Transverse colon (tissue), 4 donors: Measurements from ENCODE around the gene MRPL37. TPM values are rescaled to one million over a fixed set of nuclear protein-coding genes. Genes with fewer than 3 reads are reported as not detected.

ENCODE experiments used
- DNase-seq: peaks from one replicate; pipeline ENCODE4 v3.0.0-alpha.2; 2019
- H3K27ac ChIP-seq, 4 donors: fragments of 200-600 bp; sonication (generic); 2 replicates each; pipeline ENCODE4 v1.5.1; 2016 to 2018; ENCODE audit warnings: inconsistent platforms in 4 of 4
- H3K27me3 ChIP-seq: fragments of 200-600 bp; sonication (generic); 2 replicates; pipeline ENCODE4 v1.5.1; 2017; ENCODE audit warnings: inconsistent platforms
- H3K36me3 ChIP-seq, 4 donors: fragments of 200-600 bp; sonication (generic); 2 replicates each; pipeline ENCODE4 v1.5.1; 2017 to 2019; ENCODE audit warnings: inconsistent platforms in 4 of 4
- H3K4me1 ChIP-seq, 4 donors: fragments of 200-600 bp; sonication (generic); 2 replicates each; pipeline ENCODE4 v1.5.1; 2017 to 2020; ENCODE audit warnings: inconsistent platforms in 4 of 4
- H3K4me3 ChIP-seq, 4 donors: fragments of 200-600 bp; sonication (generic); 1 replicate in 1 of 4; 2 replicates in 3 of 4; pipeline versions ENCODE4 v1.5.1 to v1.6.1; 2017 to 2019; ENCODE audit warnings: inconsistent platforms in 4 of 4
- H3K9me3 ChIP-seq, 2 donors: fragments of 200-600 bp; sonication (generic); 2 replicates each; pipeline ENCODE4 v1.5.1; 2017 to 2019; ENCODE audit warnings: inconsistent platforms in 2 of 2
- EP300 ChIP-seq: sonication (generic); formaldehyde crosslinking; IDR thresholded peaks from one replicate; pipeline ENCODE4 v1.6.1; 2017; ENCODE audit warnings: antibody characterized with exemption, low read depth
- POLR2A ChIP-seq: fragments of 450-650 bp; IDR thresholded peaks from one replicate; pipeline ENCODE4 v1.6.1; 2016; ENCODE audit warnings: antibody characterized with exemption, mild to moderate bottlenecking, moderate library complexity
- POLR2AphosphoS5 ChIP-seq, 3 donors: sonication (generic); formaldehyde crosslinking; IDR thresholded peaks; one replicate each; pipeline ENCODE4 v1.6.1; 2016; ENCODE audit warnings: antibody characterized with exemption in 3 of 3
- WGBS, 2 donors: methylation state at CpG; one replicate each; pipeline ENCODE4 v1.1.5; 2018; ENCODE audit warnings: low coverage in 1 of 2; 5-methylcytosine and 5-hydroxymethylcytosine counted together
- in situ Hi-C, 4 donors: fragments of 200-750 bp; cut with MboI; loops; one replicate each; pipeline versions ENCODE4 v1.15.0 to v1.15.1; 2017; ENCODE audit warnings: low sequenced_read_pairs in 3 of 4, low pct_ligation_motif_present in 1 of 4, low pct_unique_long_range_greater_than_20kb in 1 of 4
- intact Hi-C: fragments of 100-400 bp; cut with DNase I; formaldehyde crosslinking; loops from one replicate; pipeline ENCODE4 v1.15.1; 2023; ENCODE audit warnings: low total_unique reads
- total RNA-seq, 4 donors: library from RNA; depleted of rRNA; stranded (reverse); fragments of >200 nt; gene quantifications; one replicate each; pipeline ENCODE4 v1.1.0, GENCODE V29; 2016
- TF ChIP-seq, protein P1 (sequence below), 5 experiments: fragments of 200-600 bp in 3 of 5; fragments of 450-650 bp in 2 of 5; sonication (generic) in 3 of 5; IDR thresholded peaks; 1 replicate in 2 of 5; 2 replicates in 3 of 5; pipeline ENCODE4 v1.5.1; 2016 to 2017; ENCODE audit warnings: antibody characterized with exemption in 5 of 5, inconsistent platforms in 3 of 5, mild to moderate bottlenecking in 2 of 5, moderate library complexity in 1 of 5

MRPL37 gene
- total RNA-seq, 4 donors from 2014 or later = 9.7 to 122 (median 57.8) TPM

DNA sequence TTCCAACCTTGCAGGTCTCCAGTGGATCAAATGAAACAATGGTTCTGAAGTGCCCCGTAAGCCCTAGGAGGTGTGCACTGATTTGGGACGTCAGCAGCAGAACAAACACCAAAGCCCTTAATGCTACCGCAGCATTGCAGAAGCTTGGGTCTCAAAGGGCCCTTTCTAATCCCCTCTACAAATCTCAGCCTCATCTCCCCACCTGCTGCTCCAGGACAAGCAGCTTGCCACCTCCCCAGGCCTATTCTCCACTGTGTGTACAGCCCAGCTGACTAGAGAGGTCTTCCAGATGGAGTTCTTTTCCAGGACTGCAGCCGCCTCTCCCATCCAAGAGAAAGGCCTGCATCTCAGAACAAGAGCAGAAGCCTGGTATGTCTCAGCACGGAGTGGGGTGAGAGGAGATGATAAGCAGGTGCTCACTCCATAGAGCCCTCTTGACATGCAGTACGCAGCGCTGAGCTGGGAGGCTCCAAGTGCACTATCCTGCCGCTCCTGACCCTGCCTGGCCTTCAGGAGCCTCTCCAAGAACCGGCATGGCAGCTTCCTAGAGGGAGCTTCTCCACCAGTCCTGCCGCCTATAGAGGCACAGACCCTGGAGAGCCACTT is 46.3 kb downstream of the MRPL37 start:
- no peak overlapping the region for H3K4me3 ChIP-seq
- peaks cover 0 to 4% (median 0%) of the 10 kb centered on the region in 4 donors for H3K36me3 ChIP-seq
- in situ Hi-C loops = no loop called here
- peaks cover 0 to 4% (median 0%) of the 10 kb centered on the region in 4 donors for H3K4me1 ChIP-seq
- DNase-seq = no peak
- H3K27ac ChIP-seq = no peak overlapping the region
- 79% methylated on average over 3 to 10 of the region's 10 CpGs for WGBS, 2 donors
- H3K27me3 ChIP-seq = no peaks in the 10 kb centered on the region
- intact Hi-C loops = no loop called here
- peak in 1 of 3 donors; percentile 64 for TF ChIP-seq POLR2AphosphoS5 (IDR thresholded peaks at IDR 0.05)
- no peak for TF ChIP-seq POLR2A
- H3K9me3 ChIP-seq = no peaks in the 10 kb centered on the region

DNA sequence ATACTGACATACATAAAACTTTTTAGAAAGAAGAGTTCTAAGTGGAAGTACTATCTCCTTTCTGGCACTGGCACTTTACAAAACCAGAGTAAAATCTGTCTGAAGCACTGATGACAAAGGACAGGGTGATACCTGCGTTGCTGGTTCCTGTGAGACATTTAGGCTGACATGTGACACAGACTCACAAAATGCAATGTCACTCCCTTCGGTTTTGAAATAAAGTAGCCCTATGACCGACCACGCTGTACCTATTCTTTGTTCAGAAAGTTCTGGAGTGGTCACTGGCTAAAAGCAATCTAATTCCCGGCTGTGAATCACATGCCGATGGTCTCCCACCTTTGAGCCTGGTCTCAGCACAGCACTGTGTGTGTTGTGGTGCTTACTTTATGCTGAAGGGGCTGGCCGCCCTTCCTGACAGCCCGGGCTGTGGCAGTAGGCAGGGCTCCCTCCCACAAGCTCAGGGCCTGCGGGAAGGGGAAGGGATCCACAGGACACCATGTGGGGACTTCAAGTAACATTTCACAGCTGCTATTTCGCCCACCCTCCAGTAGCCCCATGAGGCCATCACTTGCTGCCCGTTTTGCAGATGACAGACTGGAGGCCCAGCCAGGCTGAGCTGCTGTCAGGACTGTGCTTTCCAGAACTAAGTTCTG is 48.0 kb downstream of the MRPL37 start:
- no peak for DNase-seq
- Histone ChIP-seq H3K27me3 (no peaks in the 10 kb centered on the region), H3K27ac (no peak overlapping the region), H3K36me3 (peaks cover 0 to under 1% (median 0%) of the 10 kb centered on the region in 4 donors), H3K9me3 (no peaks in the 10 kb centered on the region), H3K4me3 (no peak overlapping the region), H3K4me1 (peaks cover 0 to 4% (median 0%) of the 10 kb centered on the region in 4 donors)
- TF ChIP-seq POLR2A (no peak), EP300 (no peak), POLR2AphosphoS5 (IDR thresholded peaks at IDR 0.05) (no peak)
- TF ChIP-seq, protein P1, sequence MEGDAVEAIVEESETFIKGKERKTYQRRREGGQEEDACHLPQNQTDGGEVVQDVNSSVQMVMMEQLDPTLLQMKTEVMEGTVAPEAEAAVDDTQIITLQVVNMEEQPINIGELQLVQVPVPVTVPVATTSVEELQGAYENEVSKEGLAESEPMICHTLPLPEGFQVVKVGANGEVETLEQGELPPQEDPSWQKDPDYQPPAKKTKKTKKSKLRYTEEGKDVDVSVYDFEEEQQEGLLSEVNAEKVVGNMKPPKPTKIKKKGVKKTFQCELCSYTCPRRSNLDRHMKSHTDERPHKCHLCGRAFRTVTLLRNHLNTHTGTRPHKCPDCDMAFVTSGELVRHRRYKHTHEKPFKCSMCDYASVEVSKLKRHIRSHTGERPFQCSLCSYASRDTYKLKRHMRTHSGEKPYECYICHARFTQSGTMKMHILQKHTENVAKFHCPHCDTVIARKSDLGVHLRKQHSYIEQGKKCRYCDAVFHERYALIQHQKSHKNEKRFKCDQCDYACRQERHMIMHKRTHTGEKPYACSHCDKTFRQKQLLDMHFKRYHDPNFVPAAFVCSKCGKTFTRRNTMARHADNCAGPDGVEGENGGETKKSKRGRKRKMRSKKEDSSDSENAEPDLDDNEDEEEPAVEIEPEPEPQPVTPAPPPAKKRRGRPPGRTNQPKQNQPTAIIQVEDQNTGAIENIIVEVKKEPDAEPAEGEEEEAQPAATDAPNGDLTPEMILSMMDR (IDR thresholded peaks at IDR 0.05) = no peak
- intact Hi-C loops = no loop called here
- WGBS, 2 donors = 89% methylated on average over 11 of the region's 11 CpGs; no CpG with 5 or more reads in 1 of the 2 donors
- in situ Hi-C loops = no loop called here

DNA sequence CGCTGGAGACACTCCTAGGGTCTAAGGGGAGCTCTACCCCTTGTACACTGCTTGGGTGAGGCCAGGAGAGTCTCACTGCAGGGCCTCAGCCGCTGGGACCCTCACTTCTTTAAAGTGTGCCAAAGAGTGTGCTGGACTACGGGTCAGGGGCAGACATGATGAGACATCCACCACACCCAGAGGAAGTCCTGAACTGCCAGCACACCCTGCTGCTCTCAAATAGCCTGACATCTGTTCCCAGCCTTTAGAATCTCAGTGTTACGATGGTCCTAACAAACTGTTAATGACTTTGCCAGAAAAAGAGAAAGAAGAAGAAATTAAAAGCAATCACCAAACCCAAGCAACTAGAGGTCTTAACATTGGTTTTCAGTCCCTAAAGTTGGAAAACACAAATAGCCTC is 49.0 kb downstream of the MRPL37 start:
- no peak for DNase-seq
- peaks cover 0 to 4% (median under 1%) of the 10 kb centered on the region in 4 donors for H3K4me1 ChIP-seq
- H3K4me3 ChIP-seq = no peak overlapping the region
- intact Hi-C loops (no loop called here), in situ Hi-C loops (no loop called here)
- no peaks in the 10 kb centered on the region for H3K9me3 ChIP-seq
- WGBS, 2 donors = 53 to 79% methylated on average over 2 to 4 of the region's 4 CpGs
- H3K27ac ChIP-seq = no peak overlapping the region
- TF ChIP-seq POLR2A = no peak
- no peak for TF ChIP-seq EP300
- TF ChIP-seq, protein P1 (IDR thresholded peaks at IDR 0.05) = no peak
- TF ChIP-seq POLR2AphosphoS5 (IDR thresholded peaks at IDR 0.05) = no peak
- H3K36me3 ChIP-seq = no peaks in the 10 kb centered on the region
- no peaks in the 10 kb centered on the region for H3K27me3 ChIP-seq

DNA sequence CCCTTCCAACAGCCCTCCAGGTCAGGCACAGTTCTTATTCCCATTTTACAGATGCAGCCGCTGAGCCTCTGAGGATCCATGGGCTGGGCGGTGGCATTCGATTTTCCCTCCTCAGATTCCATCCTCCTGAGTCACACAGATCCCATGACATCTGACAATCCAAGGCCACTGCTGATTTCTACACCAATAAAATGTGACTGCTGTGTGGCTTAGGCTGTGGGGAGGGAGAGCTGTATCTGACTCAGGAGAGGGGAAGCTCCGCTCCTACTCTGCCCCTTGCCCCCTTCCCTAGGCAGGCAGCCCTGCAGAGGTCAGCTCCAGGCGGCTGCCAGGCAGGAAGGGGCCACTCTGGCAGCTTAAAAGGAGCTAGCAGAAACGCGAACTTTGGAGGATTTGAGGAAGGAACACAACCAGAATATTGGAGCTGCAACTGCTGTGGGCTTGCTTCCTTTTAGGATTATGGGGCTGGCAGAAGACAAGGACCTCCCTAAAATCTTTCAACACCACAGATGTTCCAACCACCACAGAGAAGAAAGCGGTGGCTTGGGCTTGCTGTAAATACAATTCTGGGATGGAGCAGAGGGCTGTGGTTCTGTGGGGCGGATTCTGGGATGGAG is 50.0 kb downstream of the MRPL37 start:
- peaks cover 0 to 13% (median 4%) of the 10 kb centered on the region in 4 donors for H3K4me1 ChIP-seq
- intact Hi-C loops (no loop called here), in situ Hi-C loops (no loop called here)
- peak overlapping the region in 3 of 4 donors; percentile 18 to 49 (median 36) for H3K27ac ChIP-seq
- no peak for TF ChIP-seq EP300
- no peak for TF ChIP-seq POLR2AphosphoS5 (IDR thresholded peaks at IDR 0.05)
- no peak for TF ChIP-seq POLR2A
- TF ChIP-seq, protein P1 (IDR thresholded peaks at IDR 0.05) = no peak
- no peak overlapping the region for H3K4me3 ChIP-seq
- H3K9me3 ChIP-seq = no peaks in the 10 kb centered on the region
- no peaks in the 10 kb centered on the region for H3K36me3 ChIP-seq
- 60 to 65% methylated on average over 4 to 9 of the region's 9 CpGs for WGBS, 2 donors
- no peaks in the 10 kb centered on the region for H3K27me3 ChIP-seq
- DNase-seq = no peak
